Esophagus squamous epithelium (tissue), 5 donors: ENCODE measurements around the gene F2RL1. TPM values are rescaled to one million over a fixed set of nuclear protein-coding genes. Genes with fewer than 3 reads are reported as not detected.
"Not testable (repeated sequence)": the region's sequence is repeated elsewhere in the genome, so short reads cannot be mapped to it uniquely, and the experiment has no call there.

Source experiments
- DNase-seq: peaks from one replicate; lab custom pipeline; 2025; lab: John Stamatoyannopoulos, UW
- H3K27ac ChIP-seq, 4 donors: fragments of 200-600 bp; sonication (generic); one replicate each; pipeline ENCODE4 v1.5.1; 2016 to 2019; ENCODE audit warnings: mild to moderate bottlenecking in 1 of 4
- H3K27me3 ChIP-seq, 4 donors: fragments of 200-600 bp; sonication (generic); 1 replicate in 3 of 4; 2 replicates in 1 of 4; pipeline versions ENCODE4 v1.5.1 to v1.6.0; 2017 to 2021; ENCODE audit warnings: antibody characterized with exemption in 1 of 4
- H3K36me3 ChIP-seq, 3 donors: fragments of 200-600 bp; sonication (generic); one replicate each; pipeline ENCODE4 v1.5.1; 2016 to 2019
- H3K4me1 ChIP-seq, 3 donors: fragments of 200-600 bp; sonication (generic); one replicate each; pipeline ENCODE4 v1.5.1; 2017 to 2019
- H3K4me3 ChIP-seq, 4 donors: fragments of 200-600 bp; sonication (generic); 1 replicate in 3 of 4; 2 replicates in 1 of 4; pipeline ENCODE4 v1.5.1; 2016 to 2019; ENCODE audit warnings: mild to moderate bottlenecking in 2 of 4, moderate library complexity in 1 of 4
- H3K9me3 ChIP-seq, 3 donors: fragments of 200-600 bp; sonication (generic); one replicate each; pipeline ENCODE4 v1.5.1; 2016 to 2019
- POLR2A ChIP-seq, 4 donors: fragments of 450-650 bp; IDR thresholded peaks; one replicate each; pipeline ENCODE4 v1.6.1; 2017; ENCODE audit warnings: antibody characterized with exemption in 4 of 4, mild to moderate bottlenecking in 4 of 4, moderate library complexity in 3 of 4
- WGBS, 2 donors: methylation state at CpG; one replicate each; pipeline ENCODE4 v1.1.5; 2018; 5-methylcytosine and 5-hydroxymethylcytosine counted together
- intact Hi-C: fragments of 100-400 bp; cut with DNase I; formaldehyde crosslinking; loops from one replicate; pipeline ENCODE4 v1.15.0; 2022
- total RNA-seq, 4 donors: library from RNA; depleted of rRNA; stranded (reverse); fragments of >200 nt; gene quantifications; one replicate each; pipeline ENCODE4 v1.1.0, GENCODE V29; 2016
- TF ChIP-seq, protein P1 (sequence below), 6 experiments: fragments of 450-650 bp in 4 of 6; fragments of 200-600 bp in 2 of 6; sonication (generic) in 2 of 6; IDR thresholded peaks; one replicate each; pipeline ENCODE4 v1.5.1; 2016 to 2019; ENCODE audit warnings: antibody characterized with exemption in 6 of 6, mild to moderate bottlenecking in 4 of 6, moderate library complexity in 4 of 6
- donor health status: DM: yes; HTN: yes; CAD: no.

F2RL1 gene
- total RNA-seq: 10 to 100 TPM in 2 of 4 donors, 1 to 10 TPM in 2; 9.0 to 15.8 (median 11.8) TPM

- H3K36me3 ChIP-seq: no peaks in the 10 kb centered on the region
- peak within 1 kb of the TSS; percentile 25 to 81 (median 78) for H3K27ac ChIP-seq
- H3K4me3 ChIP-seq: peak within 1 kb of the TSS; percentile 46 to 72 (median 66)
- intact Hi-C loops: no loop called here
- peak in 2 of 4 donors; percentile 68 to 78 for TF ChIP-seq POLR2A (IDR thresholded peaks at IDR 0.05)
- TF ChIP-seq, protein P1, sequence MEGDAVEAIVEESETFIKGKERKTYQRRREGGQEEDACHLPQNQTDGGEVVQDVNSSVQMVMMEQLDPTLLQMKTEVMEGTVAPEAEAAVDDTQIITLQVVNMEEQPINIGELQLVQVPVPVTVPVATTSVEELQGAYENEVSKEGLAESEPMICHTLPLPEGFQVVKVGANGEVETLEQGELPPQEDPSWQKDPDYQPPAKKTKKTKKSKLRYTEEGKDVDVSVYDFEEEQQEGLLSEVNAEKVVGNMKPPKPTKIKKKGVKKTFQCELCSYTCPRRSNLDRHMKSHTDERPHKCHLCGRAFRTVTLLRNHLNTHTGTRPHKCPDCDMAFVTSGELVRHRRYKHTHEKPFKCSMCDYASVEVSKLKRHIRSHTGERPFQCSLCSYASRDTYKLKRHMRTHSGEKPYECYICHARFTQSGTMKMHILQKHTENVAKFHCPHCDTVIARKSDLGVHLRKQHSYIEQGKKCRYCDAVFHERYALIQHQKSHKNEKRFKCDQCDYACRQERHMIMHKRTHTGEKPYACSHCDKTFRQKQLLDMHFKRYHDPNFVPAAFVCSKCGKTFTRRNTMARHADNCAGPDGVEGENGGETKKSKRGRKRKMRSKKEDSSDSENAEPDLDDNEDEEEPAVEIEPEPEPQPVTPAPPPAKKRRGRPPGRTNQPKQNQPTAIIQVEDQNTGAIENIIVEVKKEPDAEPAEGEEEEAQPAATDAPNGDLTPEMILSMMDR (IDR thresholded peaks at IDR 0.05): no peak
- no peaks in the 10 kb centered on the region for H3K9me3 ChIP-seq
- 2 to 6% methylated on average over 7 to 10 of the region's 72 CpGs for WGBS, 2 donors
- no peak for DNase-seq
- peaks cover 0 to 36% (median 11%) of the 10 kb centered on the region in 3 donors for H3K4me1 ChIP-seq
- H3K27me3 ChIP-seq: peaks cover 0 to 43% (median 0%) of the 10 kb centered on the region in 4 donors
Measured at GRCh38 chr5:76818844-76819831, at the start of gene F2RL1. Gene F2RL1, plus strand, starts transcription at chr5:76819030. Its CDS starts 153 bp downstream, at chr5:76819183.

DNA sequence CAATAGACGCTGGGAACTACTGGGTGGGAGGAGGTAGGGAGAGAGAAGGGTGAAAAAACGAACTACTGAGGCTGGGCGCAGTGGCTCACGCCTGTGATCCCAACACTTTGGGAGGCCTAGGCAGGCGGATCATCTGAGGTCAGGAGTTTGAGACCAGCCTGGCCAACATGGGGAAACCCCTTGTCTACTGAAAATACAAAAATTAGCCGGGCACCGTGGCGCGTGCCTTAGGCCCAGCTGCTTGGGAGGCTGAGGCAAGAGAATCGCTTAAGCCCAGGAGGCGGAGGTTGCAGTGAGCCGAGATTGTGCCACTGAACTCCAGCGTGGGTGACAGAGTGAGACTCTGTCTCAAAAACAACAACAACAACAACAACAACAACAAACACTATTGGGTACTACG is 47.8 kb upstream of the F2RL1 start:
- H3K4me3 ChIP-seq, H3K4me1 ChIP-seq, H3K27ac ChIP-seq, H3K27me3 ChIP-seq, DNase-seq, H3K36me3 ChIP-seq, H3K9me3 ChIP-seq: not testable (repeated sequence)
- WGBS, 2 donors: 91 to 94% methylated on average over 13 to 14 of the region's 14 CpGs
- intact Hi-C loops: loop anchor here (10.0 kb wide), 1 partner anchor 56 kb away; the partner anchor contains the start of gene F2R

- Histone ChIP-seq H3K4me3 (no peak overlapping the region), H3K9me3 (no peaks in the 10 kb centered on the region), H3K36me3 (no peaks in the 10 kb centered on the region), H3K27ac (no peak overlapping the region), H3K27me3 (no peaks in the 10 kb centered on the region), H3K4me1 (peaks cover 0 to 6% (median 0%) of the 10 kb centered on the region in 3 donors)
- TF ChIP-seq, protein P1 (IDR thresholded peaks at IDR 0.05): no peak
- no peak for TF ChIP-seq POLR2A (IDR thresholded peaks at IDR 0.05)
- intact Hi-C loops: loop anchor here (10.0 kb wide), 1 partner anchor 57 kb away; the partner anchor contains the start of gene F2R
- no peak for DNase-seq
- WGBS, 2 donors: 63 to 74% methylated on average over 3 of the region's 3 CpGs
Measured at GRCh38 chr5:76771705-76772405, 47.0 kb upstream of the F2RL1 start.

DNA sequence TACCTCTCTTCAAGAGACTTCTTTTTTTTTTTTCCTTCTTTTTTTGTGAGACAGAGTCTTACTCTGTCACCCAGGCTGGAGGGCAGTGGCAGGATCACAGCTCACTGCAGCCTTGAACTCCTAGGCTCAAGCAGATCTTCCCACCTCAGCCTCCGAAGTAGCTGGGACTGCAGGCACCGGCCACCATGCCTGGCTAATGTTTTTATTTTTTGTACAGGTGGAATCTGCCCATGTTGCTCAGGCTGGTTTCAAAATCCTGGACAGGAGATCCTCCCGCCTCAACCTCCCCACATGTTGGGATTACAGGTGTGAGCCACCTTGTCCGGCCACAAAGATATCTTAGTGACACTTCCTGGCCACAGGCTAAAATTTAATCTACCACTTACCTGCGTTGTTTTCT is 42.9 kb upstream of the F2RL1 start:
- no peak overlapping the region for H3K4me3 ChIP-seq
- no peaks in the 10 kb centered on the region for H3K9me3 ChIP-seq
- H3K36me3 ChIP-seq: no peaks in the 10 kb centered on the region
- WGBS, 2 donors: 89 to 93% methylated on average over 5 of the region's 5 CpGs
- peaks cover 0 to 6% (median 0%) of the 10 kb centered on the region in 3 donors for H3K4me1 ChIP-seq
- no peak overlapping the region for H3K27ac ChIP-seq
- intact Hi-C loops: loop anchor here (5.0 to 10.0 kb wide), 2 partner anchors 61 to 174 kb away; partner anchors contain the start of gene F2R
- no peak for DNase-seq
- no peaks in the 10 kb centered on the region for H3K27me3 ChIP-seq
- TF ChIP-seq, protein P1 (IDR thresholded peaks at IDR 0.05): no peak
- no peak for TF ChIP-seq POLR2A (IDR thresholded peaks at IDR 0.05)

- Histone ChIP-seq H3K4me1 (peaks cover 0 to 6% (median 0%) of the 10 kb centered on the region in 3 donors), H3K4me3 (no peak overlapping the region), H3K27ac (no peak overlapping the region), H3K36me3 (no peaks in the 10 kb centered on the region), H3K9me3 (no peaks in the 10 kb centered on the region), H3K27me3 (no peaks in the 10 kb centered on the region)
- no peak for TF ChIP-seq POLR2A (IDR thresholded peaks at IDR 0.05)
- TF ChIP-seq, protein P1 (IDR thresholded peaks at IDR 0.05): no peak
- DNase-seq: no peak
- WGBS, 2 donors: 80 to 83% methylated on average over 2 of the region's 2 CpGs
- intact Hi-C loops: loop anchor here (5.0 to 10.0 kb wide), 2 partner anchors 62 to 174 kb away; partner anchors contain the start of gene F2R
Measured at GRCh38 chr5:76776391-76776790, 42.4 kb upstream of the F2RL1 start.

DNA sequence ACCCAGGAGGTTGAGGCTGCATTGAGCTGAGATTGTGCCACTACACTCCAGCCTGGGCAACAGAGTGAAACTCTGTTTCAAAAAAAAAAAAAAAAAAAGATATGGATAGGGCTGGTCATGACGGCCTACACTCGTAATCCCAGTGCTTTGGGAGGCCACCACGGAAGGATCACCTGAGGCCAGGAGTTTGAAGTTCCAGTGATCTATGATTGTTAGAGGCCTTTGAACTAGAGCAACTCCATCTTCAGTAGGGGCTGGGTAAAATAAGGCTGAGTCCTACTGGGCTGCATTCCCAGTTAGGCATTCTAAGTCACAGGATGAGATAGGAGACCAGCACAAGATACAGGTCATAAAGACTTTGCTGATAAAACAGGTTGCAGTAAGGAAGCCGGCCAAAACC is 38.2 kb upstream of the F2RL1 start:
- H3K4me1 ChIP-seq, intact Hi-C loops, H3K9me3 ChIP-seq, H3K4me3 ChIP-seq, H3K27ac ChIP-seq, H3K36me3 ChIP-seq, DNase-seq: not testable (repeated sequence)
- 95% methylated on average over 4 of the region's 4 CpGs for WGBS, 2 donors
- peaks cover 0 to 11% (median 0%) of the 10 kb centered on the region in 4 donors for H3K27me3 ChIP-seq
